H9 (cell line): Measurements from ENCODE around the gene PTCRA. TPM values are rescaled to one million over a fixed set of nuclear protein-coding genes. Genes with fewer than 3 reads are reported as not detected.

Experiments used
- DNase-seq: peaks from one replicate; pipeline ENCODE4 v3.0.0-alpha.2; 2017
- H2AFZ ChIP-seq: one replicate; pipeline ENCODE4 v1.6.1; 2013; ENCODE audit warnings: mild to moderate bottlenecking, low read length, control low read depth, moderate library complexity
- H2AK5ac ChIP-seq: 2 replicates; pipeline ENCODE4 v1.6.1; 2013; ENCODE audit warnings: low read length, control low read depth, mixed read lengths; ENCODE audit not compliant: insufficient read length
- H2BK120ac ChIP-seq: one replicate; pipeline ENCODE4 v1.6.1; 2013; ENCODE audit warnings: low read depth, mild to moderate bottlenecking, low read length, control low read depth, inconsistent platforms; ENCODE audit not compliant: poor library complexity, severe bottlenecking
- H2BK12ac ChIP-seq: 2 replicates; pipeline ENCODE4 v1.6.1; 2013; ENCODE audit warnings: low read length, control low read depth, mixed read lengths, low read depth; ENCODE audit not compliant: insufficient read length
- H2BK15ac ChIP-seq: 2 replicates; pipeline ENCODE4 v1.6.1; 2013; ENCODE audit warnings: low read depth, low read length, control low read depth
- H2BK20ac ChIP-seq: one replicate; pipeline ENCODE4 v1.6.1; 2013; ENCODE audit warnings: low read depth, mild to moderate bottlenecking, low read length, control low read depth, inconsistent platforms; ENCODE audit not compliant: poor library complexity, severe bottlenecking
- H2BK5ac ChIP-seq: 2 replicates; pipeline ENCODE4 v1.6.1; 2013; ENCODE audit warnings: low read length, control low read depth, mixed read lengths; ENCODE audit not compliant: insufficient read length
- H3K14ac ChIP-seq: 2 replicates; pipeline ENCODE4 v1.6.1; 2013; ENCODE audit warnings: low read length, control low read depth; ENCODE audit not compliant: insufficient read depth
- H3K18ac ChIP-seq: 2 replicates; pipeline ENCODE4 v1.6.1; 2013; ENCODE audit warnings: low read depth, mild to moderate bottlenecking, mixed read lengths, low read length, control low read depth; ENCODE audit not compliant: insufficient read length
- H3K23ac ChIP-seq: 2 replicates; pipeline ENCODE4 v1.6.1; 2013; ENCODE audit warnings: low read length, control low read depth, mixed read lengths, low read depth; ENCODE audit not compliant: insufficient read length
- H3K23me2 ChIP-seq: 2 replicates; pipeline ENCODE4 v1.6.1; 2013; ENCODE audit warnings: low read depth, mild to moderate bottlenecking, mixed read lengths, low read length, control low read depth; ENCODE audit not compliant: insufficient read length, poor library complexity, severe bottlenecking
- H3K27ac ChIP-seq: 2 replicates; pipeline ENCODE4 v1.5.1; 2013; ENCODE audit warnings: low read length, control low read depth, mixed read lengths, low read depth; ENCODE audit not compliant: insufficient read length
- H3K27me3 ChIP-seq: 2 replicates; pipeline ENCODE4 v1.6.1; 2013; ENCODE audit warnings: low read length, control low read depth, inconsistent platforms; ENCODE audit not compliant: insufficient read depth
- H3K4ac ChIP-seq: 2 replicates; pipeline ENCODE4 v1.6.1; 2013; ENCODE audit warnings: low read depth, mild to moderate bottlenecking, control low read depth, inconsistent platforms, low read length, moderate library complexity
- H3K4me1 ChIP-seq: 2 replicates; pipeline ENCODE4 v1.6.1; 2013; ENCODE audit warnings: low read length, control low read depth, inconsistent platforms; ENCODE audit not compliant: insufficient read depth
- H3K4me2 ChIP-seq: 2 replicates; pipeline ENCODE4 v1.6.1; 2013; ENCODE audit warnings: low read length, control low read depth, mixed read lengths; ENCODE audit not compliant: insufficient read length, insufficient read depth
- H3K56ac ChIP-seq: 2 replicates; pipeline ENCODE4 v1.6.1; 2013; ENCODE audit warnings: low read depth, mild to moderate bottlenecking, mixed read lengths, low read length, control low read depth; ENCODE audit not compliant: insufficient read length
- H3K79me1 ChIP-seq: 2 replicates; pipeline ENCODE4 v1.6.1; 2013; ENCODE audit warnings: low read depth, mild to moderate bottlenecking, moderate library complexity, low read length, control low read depth, inconsistent platforms; ENCODE audit not compliant: insufficient read depth, poor library complexity, severe bottlenecking
- H3K79me2 ChIP-seq: 2 replicates; pipeline ENCODE4 v1.6.1; 2013; ENCODE audit warnings: low read length, control low read depth, inconsistent platforms; ENCODE audit not compliant: insufficient read depth
- H3K9ac ChIP-seq: 2 replicates; pipeline ENCODE4 v1.6.1; 2013; ENCODE audit warnings: low read length, control low read depth, mixed read lengths; ENCODE audit not compliant: insufficient read length; ENCODE audit errors: extremely low read depth
- H3K9me3 ChIP-seq: one replicate; pipeline ENCODE4 v1.6.1; 2013; ENCODE audit warnings: low read depth, low read length, inconsistent platforms; ENCODE audit not compliant: control insufficient read depth
- H3T11ph ChIP-seq: one replicate; pipeline ENCODE4 v1.6.1; 2013; ENCODE audit warnings: mild to moderate bottlenecking, low read length, control low read depth, inconsistent platforms
- H4K20me1 ChIP-seq: one replicate; pipeline ENCODE4 v1.6.1; 2013; ENCODE audit not compliant: control insufficient read depth, insufficient read length, insufficient read depth
- H4K5ac ChIP-seq: 2 replicates; pipeline ENCODE4 v1.6.1; 2013; ENCODE audit warnings: low read depth, mild to moderate bottlenecking, mixed read lengths, low read length, control low read depth; ENCODE audit not compliant: insufficient read length
- H4K8ac ChIP-seq: replicated peaks from 2 replicates; pipeline ENCODE4 v1.6.1; 2013; ENCODE audit warnings: low read length, control low read depth, mixed read lengths, low read depth; ENCODE audit not compliant: insufficient read length
- H4K91ac ChIP-seq: 2 replicates; pipeline ENCODE4 v1.6.1; 2013; ENCODE audit warnings: low read depth, mild to moderate bottlenecking, moderate library complexity, mixed read lengths, low read length, control low read depth; ENCODE audit not compliant: insufficient read length
- H3K27ac Mint-ChIP-seq, 3 experiments: 2 replicates in 2 of 3; 3 replicates in 1 of 3; pipeline ENCODE4 v1.8.0; 2020 to 2021; ENCODE audit warnings: mixed read lengths in 3 of 3, mild to moderate bottlenecking in 1 of 3, moderate library complexity in 1 of 3
- H3K27me3 Mint-ChIP-seq: 2 replicates; pipeline ENCODE4 v1.8.0; 2021; ENCODE audit warnings: low read depth, mild to moderate bottlenecking, moderate library complexity, mixed read lengths
- H3K36me3 Mint-ChIP-seq, 3 experiments: 2 replicates in 2 of 3; 3 replicates in 1 of 3; pipeline ENCODE4 v1.8.0; 2020 to 2021; ENCODE audit warnings: low read depth in 3 of 3, mixed read lengths in 3 of 3; ENCODE audit not compliant: insufficient read depth in 1 of 3
- H3K4me1 Mint-ChIP-seq, 2 experiments: 2 replicates each; pipeline ENCODE4 v1.8.0; 2020; ENCODE audit warnings: mixed read lengths in 2 of 2
- H3K4me3 Mint-ChIP-seq, 2 experiments: 2 replicates in 1 of 2; 3 replicates in 1 of 2; pipeline ENCODE4 v1.8.0; 2020 to 2021; ENCODE audit warnings: mild to moderate bottlenecking in 2 of 2, mixed read lengths in 2 of 2, moderate library complexity in 1 of 2
- H3K9me3 Mint-ChIP-seq, 2 experiments: 2 replicates in 1 of 2; 3 replicates in 1 of 2; pipeline ENCODE4 v1.8.0; 2020; ENCODE audit warnings: mild to moderate bottlenecking in 2 of 2, mixed read lengths in 2 of 2, moderate library complexity in 1 of 2
- CTCF ChIP-seq: fragments of 200-600 bp; sonication (generic); conservative IDR thresholded peaks from 3 replicates; pipeline ENCODE4 v1.8.0; 2021; ENCODE audit warnings: antibody characterized with exemption, mild to moderate bottlenecking
- WGBS: extraction: QIAGEN DNeasy Blood & Tissue Kit; methylation state at CpG from one replicate; pipeline ENCODE4 v1.1.7; 2013; ENCODE audit warnings: missing lambda C conversion rate, low lambda C conversion rate, mixed read lengths; ENCODE audit not compliant: insufficient read length; ENCODE audit errors: extremely low coverage; 5-methylcytosine and 5-hydroxymethylcytosine counted together
- total RNA-seq: library from RNA; stranded (reverse); gene quantifications from 2 replicates; pipeline ENCODE4 v1.2.1, GENCODE V29; 2021

PTCRA gene
- total RNA-seq, 1 experiment from 2014 or later: not detected

GRCh38 chr6:42936398-42936797 is 20.5 kb downstream of the PTCRA start:
- no peak overlapping the region for H2BK12ac ChIP-seq
- Mint-ChIP-seq H3K27ac (no peak overlapping the region; a peak in 1 of 7 replicates), H3K27me3 (no peaks in the 10 kb centered on the region), H3K4me1 (peaks cover 17 to 22% of the 10 kb centered on the region in 2 experiments), H3K4me3 (no peak overlapping the region), H3K36me3 (peaks cover 36 to 89% (median 71%) of the 10 kb centered on the region in 3 experiments), H3K9me3 (no peaks in the 10 kb centered on the region; a peak in 1 of 5 replicates)
- H4K8ac ChIP-seq: no peak overlapping the region
- no peaks in the 10 kb centered on the region for H3K27me3 ChIP-seq
- no peak overlapping the region for H2AK5ac ChIP-seq
- H3K23me2 ChIP-seq: no peaks in the 10 kb centered on the region
- H3K18ac ChIP-seq: no peak overlapping the region
- no peak for DNase-seq
- no peak overlapping the region for H2BK120ac ChIP-seq
- no peaks in the 10 kb centered on the region for H3K79me1 ChIP-seq
- no peak overlapping the region for H3K9ac ChIP-seq
- no CpG with 5 or more reads among the region's 11 CpGs for WGBS
- no peak overlapping the region for H3K4me2 ChIP-seq
- H3K4me1 ChIP-seq: no peaks in the 10 kb centered on the region
- H2BK5ac ChIP-seq: no peak overlapping the region
- peaks cover 2% of the 10 kb centered on the region for H4K20me1 ChIP-seq
- no peaks in the 10 kb centered on the region for H3K9me3 ChIP-seq
- no peak overlapping the region for H3K4ac ChIP-seq
- H3K23ac ChIP-seq: no peak overlapping the region
- H3K79me2 ChIP-seq: peaks cover 2% of the 10 kb centered on the region; the same call in 1 of the 2 replicates
- H2BK15ac ChIP-seq: no peak overlapping the region
- no peak for TF ChIP-seq CTCF
- H3K56ac ChIP-seq: no peak overlapping the region
- no peak overlapping the region for H3K27ac ChIP-seq
- no peak overlapping the region for H4K5ac ChIP-seq
- H2BK20ac ChIP-seq: no peak overlapping the region
- H3T11ph ChIP-seq: no peak overlapping the region
- H3K14ac ChIP-seq: no peak overlapping the region
- no peak overlapping the region for H4K91ac ChIP-seq
- no peak overlapping the region for H2AFZ ChIP-seq
